CD14-positive monocyte (primary cell): Measurements from ENCODE around the gene CLECL1. TPM values are rescaled to one million over a fixed set of nuclear protein-coding genes. Genes with fewer than 3 reads are reported as not detected.

Experiments used
- DNase-seq, 3 donors: peaks; one replicate each; pipeline ENCODE4 v3.0.0-alpha.2; 2011 to 2022
- H2AFZ ChIP-seq: 2 replicates; pipeline ENCODE4 v1.6.0; 2012; ENCODE audit warnings: mild to moderate bottlenecking, low read depth, low read length, inconsistent platforms; ENCODE audit not compliant: insufficient read depth, poor library complexity, severe bottlenecking
- H3K27ac ChIP-seq, 2 donors: 1 replicate in 1 of 2; 2 replicates in 1 of 2; pipeline ENCODE4 v1.5.1; 2012 to 2013; ENCODE audit warnings: low read length in 2 of 2, control low read depth in 1 of 2, inconsistent platforms in 1 of 2, low read depth in 1 of 2, mild to moderate bottlenecking in 1 of 2
- H3K27me3 ChIP-seq, 2 donors: one replicate each; pipeline versions ENCODE4 v1.6.0 to v1.6.1; 2011 to 2013; ENCODE audit warnings: low read length in 2 of 2; ENCODE audit not compliant: control insufficient read depth in 2 of 2, insufficient read depth in 2 of 2
- H3K36me3 ChIP-seq, 2 donors: replicated peaks in 1 of 2; 1 replicate in 1 of 2; 2 replicates in 1 of 2; pipeline versions ENCODE4 v1.5.1 to v1.6.1; 2012 to 2013; ENCODE audit warnings: low read length in 2 of 2, control low read depth in 1 of 2, inconsistent platforms in 1 of 2, mild to moderate bottlenecking in 1 of 2; ENCODE audit not compliant: insufficient read depth in 2 of 2, control insufficient read depth in 1 of 2
- H3K4me1 ChIP-seq, 2 donors: 1 replicate in 1 of 2; 2 replicates in 1 of 2; pipeline versions ENCODE4 v1.5.1 to v1.6.1; 2012 to 2013; ENCODE audit warnings: low read length in 2 of 2, control low read depth in 1 of 2, inconsistent platforms in 1 of 2, mild to moderate bottlenecking in 1 of 2, moderate library complexity in 1 of 2; ENCODE audit not compliant: insufficient read depth in 2 of 2, control insufficient read depth in 1 of 2
- H3K4me2 ChIP-seq: replicated peaks from 2 replicates; pipeline ENCODE3; 2012; ENCODE audit warnings: low read length, moderate library complexity, mild to moderate bottlenecking; ENCODE audit not compliant: poor library complexity, severe bottlenecking; ENCODE audit errors: extremely low read depth
- H3K4me3 ChIP-seq, 3 experiments: fragments of 200-600 bp in 1 of 3; sonication (generic) in 1 of 3; replicated peaks in 1 of 3; 1 replicate in 2 of 3; 2 replicates in 1 of 3; pipeline ENCODE4 v1.5.1; 2011 to 2013; ENCODE audit warnings: low read length in 3 of 3, mild to moderate bottlenecking in 3 of 3, control low read depth in 2 of 3, low read depth in 2 of 3, inconsistent platforms in 1 of 3, moderate library complexity in 1 of 3
- H3K79me2 ChIP-seq: 2 replicates; pipeline ENCODE4 v1.6.0; 2012; ENCODE audit warnings: mild to moderate bottlenecking, control low read depth, inconsistent platforms, low read length, moderate library complexity; ENCODE audit not compliant: insufficient read depth
- H3K9ac ChIP-seq: 2 replicates; pipeline ENCODE4 v1.6.0; 2017; ENCODE audit warnings: low read length, mild to moderate bottlenecking; ENCODE audit not compliant: insufficient read depth, poor library complexity, severe bottlenecking
- H3K9me3 ChIP-seq, 2 donors: replicated peaks in 1 of 2; 1 replicate in 1 of 2; 2 replicates in 1 of 2; pipeline versions ENCODE4 v1.5.1 to v1.6.1; 2012 to 2013; ENCODE audit warnings: low read length in 2 of 2, control low read depth in 1 of 2; ENCODE audit not compliant: control insufficient read depth in 1 of 2, insufficient read depth in 1 of 2
- H4K20me1 ChIP-seq: 2 replicates; pipeline ENCODE4 v1.6.0; 2012; ENCODE audit warnings: mild to moderate bottlenecking, low read length, control low read depth, moderate library complexity; ENCODE audit not compliant: insufficient read depth
- H3K27ac Mint-ChIP-seq, 7 donors: one replicate each; pipeline ENCODE4 v1.8.0; 2020; ENCODE audit warnings: mild to moderate bottlenecking in 7 of 7, mixed read lengths in 7 of 7, moderate library complexity in 6 of 7, inconsistent platforms in 2 of 7
- H3K27me3 Mint-ChIP-seq, 3 donors: one replicate each; pipeline ENCODE4 v1.8.0; 2021 to 2022; ENCODE audit warnings: low read depth in 3 of 3, mild to moderate bottlenecking in 3 of 3, mixed read lengths in 3 of 3, moderate library complexity in 3 of 3, inconsistent platforms in 1 of 3
- H3K36me3 Mint-ChIP-seq, 2 donors: one replicate each; pipeline ENCODE4 v1.8.0; 2020; ENCODE audit warnings: mixed read lengths in 2 of 2, inconsistent platforms in 1 of 2, mild to moderate bottlenecking in 1 of 2
- H3K4me1 Mint-ChIP-seq: one replicate; pipeline ENCODE4 v1.8.0; 2020; ENCODE audit warnings: mild to moderate bottlenecking, mixed read lengths
- H3K4me3 Mint-ChIP-seq, 2 donors: one replicate each; pipeline ENCODE4 v1.8.0; 2020; ENCODE audit warnings: mild to moderate bottlenecking in 2 of 2, mixed read lengths in 2 of 2, moderate library complexity in 1 of 2
- H3K9me3 Mint-ChIP-seq, 7 donors: one replicate each; pipeline ENCODE4 v1.8.0; 2020 to 2022; ENCODE audit warnings: mixed read lengths in 7 of 7, mild to moderate bottlenecking in 6 of 7, moderate library complexity in 6 of 7, inconsistent platforms in 2 of 7
- CTCF ChIP-seq: fragments of 200-600 bp; IDR thresholded peaks from one replicate; pipeline ENCODE4 v1.8.0; 2022; ENCODE audit warnings: antibody characterized with exemption, mild to moderate bottlenecking
- WGBS: methylation state at CpG from one replicate; pipeline ENCODE4 v1.1.5; 2013; ENCODE audit warnings: missing lambda C conversion rate; ENCODE audit not compliant: insufficient coverage; 5-methylcytosine and 5-hydroxymethylcytosine counted together
- intact Hi-C, 2 donors: fragments of 100-400 bp; cut with micrococcal nuclease; formaldehyde crosslinking; loops; one replicate each; pipeline versions ENCODE4 v1.15.0 to v1.15.1; 2023
- polyA plus RNA-seq, 3 donors: library from polyadenylated mRNA; depleted of rRNA in 1 of 3; unstranded in 2 of 3; stranded (reverse) in 1 of 3; fragments of 300-500 nt in 2 of 3; fragments of >200 nt in 1 of 3; fragmentation: Illumina TruSeq in 2 of 3; gene quantifications; 1 replicate in 2 of 3; 2 replicates in 1 of 3; pipeline ENCODE4 v1.2.3, GENCODE V29; 2012 to 2021

Gene CLECL1
- polyA plus RNA-seq, 3 donors, result 7.6 to 20.6 (median 11.4) TPM

- Mint-ChIP-seq H3K4me1 (peaks cover 63% of the 10 kb centered on the region), H3K36me3 (peaks cover 0 to 2% of the 10 kb centered on the region in 2 donors), H3K9me3 (no peaks in the 10 kb centered on the region), H3K27me3 (peaks cover 4 to 9% (median 5%) of the 10 kb centered on the region in 3 donors), H3K27ac (peak within 1 kb of the TSS; percentile 79 to 94 (median 86)), H3K4me3 (peak within 1 kb of the TSS; percentile 68 to 76)
- H3K9ac ChIP-seq, result peak within 1 kb of the TSS; percentile 34
- no peaks in the 10 kb centered on the region for H4K20me1 ChIP-seq
- no peak within 1 kb of the TSS for H2AFZ ChIP-seq
- H3K27ac ChIP-seq, result peak within 1 kb of the TSS in 1 of 2 donors; percentile 78
- no peaks in the 10 kb centered on the region for H3K79me2 ChIP-seq
- peak in 2 of 3 donors; percentile 69 to 79 for DNase-seq
- intact Hi-C loops, result no loop called here
- no CpG with 5 or more reads among the region's 6 CpGs for WGBS
- peak within 1 kb of the TSS in 2 of 3 experiments; percentile 19 to 60 for H3K4me3 ChIP-seq
- H3K36me3 ChIP-seq, result no peaks in the 10 kb centered on the region
- H3K4me1 ChIP-seq, result peaks cover 34 to 59% of the 10 kb centered on the region in 2 donors
- no peaks in the 10 kb centered on the region for H3K27me3 ChIP-seq
- no peaks in the 10 kb centered on the region for H3K9me3 ChIP-seq
- peak within 1 kb of the TSS; percentile 66 for H3K4me2 ChIP-seq
- TF ChIP-seq CTCF, result no peak
Observed at GRCh38 chr12:9760699-9761418, 28.0 kb upstream of the CLECL1 start, which contains the start of gene CD69. CD69 (minus strand) TSS chr12:9760901; CDS start chr12:9760820, 81 bp downstream.

- Mint-ChIP-seq H3K4me1 (peaks cover 63% of the 10 kb centered on the region), H3K27me3 (peaks cover 4 to 9% (median 5%) of the 10 kb centered on the region in 3 donors), H3K36me3 (peaks cover 0 to 5% of the 10 kb centered on the region in 2 donors), H3K9me3 (no peaks in the 10 kb centered on the region), H3K4me3 (peak overlapping the region; percentile 46 to 68), H3K27ac (peak overlapping the region in 2 of 7 donors; percentile 63 to 70)
- intact Hi-C loops, result no loop called here
- no peak overlapping the region for H3K9ac ChIP-seq
- H3K79me2 ChIP-seq, result no peaks in the 10 kb centered on the region
- H3K4me1 ChIP-seq, result peaks cover 34 to 58% of the 10 kb centered on the region in 2 donors
- H3K9me3 ChIP-seq, result no peaks in the 10 kb centered on the region
- no peak for TF ChIP-seq CTCF
- no peak for DNase-seq
- H3K27me3 ChIP-seq, result no peaks in the 10 kb centered on the region
- H3K4me3 ChIP-seq, result peak overlapping the region in 2 of 3 experiments; percentile 19 to 60
- H3K27ac ChIP-seq, result no peak overlapping the region
- no peaks in the 10 kb centered on the region for H3K36me3 ChIP-seq
- H2AFZ ChIP-seq, result no peak overlapping the region
- no peak overlapping the region for H3K4me2 ChIP-seq
- no CpG with 5 or more reads among the region's 1 CpG for WGBS
- no peaks in the 10 kb centered on the region for H4K20me1 ChIP-seq
Observed at GRCh38 chr12:9760120-9760519, 27.2 kb upstream of the CLECL1 start.
